KOPT-K1 (cell line): ENCODE measurements around the gene TBX2.
"Not testable (repeated sequence)": the region's sequence is repeated elsewhere in the genome, so short reads cannot be mapped to it uniquely, and the experiment has no call there.

Source experiments
- H3K27ac ChIP-seq: fragments of 200-600 bp; sonication (generic); 2 replicates; pipeline ENCODE4 v1.5.1; 2016; ENCODE audit warnings: antibody characterized with exemption, mild to moderate bottlenecking, low read depth, low read length; ENCODE audit not compliant: poor library complexity, severe bottlenecking
- H3K36me3 ChIP-seq: fragments of 200-600 bp; sonication (generic); 2 replicates; pipeline ENCODE4 v1.5.1; 2017; ENCODE audit warnings: antibody characterized with exemption, mild to moderate bottlenecking, low read length, moderate library complexity; ENCODE audit not compliant: insufficient read depth
- H3K9me3 ChIP-seq: fragments of 200-600 bp; sonication (generic); 2 replicates; pipeline ENCODE4 v1.5.1; 2017; ENCODE audit warnings: antibody characterized with exemption, low read length, mild to moderate bottlenecking; ENCODE audit not compliant: insufficient read depth, poor library complexity, severe bottlenecking

The TBX2 gene

GRCh38 chr17:61442136-61442775 lies 42.6 kb downstream of the TBX2 start:
- Histone ChIP-seq H3K36me3 (no peaks in the 10 kb centered on the region), H3K27ac (no peak overlapping the region), H3K9me3 (peaks cover 25% of the 10 kb centered on the region)

GRCh38 chr17:61442878-61443474 lies 43.3 kb downstream of the TBX2 start:
- no peak overlapping the region for H3K27ac ChIP-seq
- no peaks in the 10 kb centered on the region for H3K36me3 ChIP-seq
- peaks cover 17% of the 10 kb centered on the region for H3K9me3 ChIP-seq

- Histone ChIP-seq H3K36me3 (no peaks in the 10 kb centered on the region), H3K27ac (no peak overlapping the region), H3K9me3 (peaks cover 13% of the 10 kb centered on the region)
These were observed 43.8 kb downstream of the TBX2 start for GRCh38 chr17:61443475-61443882.

- H3K27ac ChIP-seq: no peak overlapping the region
- no peaks in the 10 kb centered on the region for H3K36me3 ChIP-seq
These were observed 44.4 kb downstream of the TBX2 start for GRCh38 chr17:61444075-61444474.

GRCh38 chr17:61444831-61445230 lies 45.2 kb downstream of the TBX2 start:
- H3K36me3 ChIP-seq: no peaks in the 10 kb centered on the region
- peaks cover 9% of the 10 kb centered on the region for H3K9me3 ChIP-seq
- no peak overlapping the region for H3K27ac ChIP-seq

More at GRCh38 chr17:61444075-61444474, 44.4 kb downstream of the TBX2 start:
- peaks cover 13% of the 10 kb centered on the region for H3K9me3 ChIP-seq

GRCh38 chr17:61447358-61447757 lies 47.7 kb downstream of the TBX2 start:
- H3K9me3 ChIP-seq: no peaks in the 10 kb centered on the region
- no peaks in the 10 kb centered on the region for H3K36me3 ChIP-seq
- H3K27ac ChIP-seq: no peak overlapping the region

- Histone ChIP-seq H3K9me3 (no peaks in the 10 kb centered on the region), H3K27ac (no peak overlapping the region), H3K36me3 (no peaks in the 10 kb centered on the region)
These were observed 48.4 kb downstream of the TBX2 start for GRCh38 chr17:61448042-61448441.

- H3K27ac ChIP-seq, H3K36me3 ChIP-seq: not testable (repeated sequence)
These were observed 49.5 kb downstream of the TBX2 start for GRCh38 chr17:61449140-61449539.

GRCh38 chr17:61449707-61450640 lies 50.3 kb downstream of the TBX2 start:
- Histone ChIP-seq H3K9me3 (no peaks in the 10 kb centered on the region), H3K27ac (no peak overlapping the region), H3K36me3 (no peaks in the 10 kb centered on the region)

More at GRCh38 chr17:61449140-61449539, 49.5 kb downstream of the TBX2 start:
- H3K9me3 ChIP-seq: not testable (repeated sequence)

- H3K27ac ChIP-seq: no peak overlapping the region
- no peaks in the 10 kb centered on the region for H3K9me3 ChIP-seq
- H3K36me3 ChIP-seq: no peaks in the 10 kb centered on the region
These were observed 51.2 kb downstream of the TBX2 start for GRCh38 chr17:61450641-61451537.

- Histone ChIP-seq H3K36me3 (no peaks in the 10 kb centered on the region), H3K9me3 (no peaks in the 10 kb centered on the region), H3K27ac (no peak overlapping the region)
These were observed 52.1 kb downstream of the TBX2 start for GRCh38 chr17:61451538-61452300.

GRCh38 chr17:61452301-61453290 lies 53.0 kb downstream of the TBX2 start, which contains the start of gene TBX4:
Gene TBX4, plus strand, starts transcription at chr17:61452422. Its CDS starts 4,069 bp downstream, at chr17:61456491.
- H3K36me3 ChIP-seq: no peaks in the 10 kb centered on the region
- H3K27ac ChIP-seq: no peak within 1 kb of the TSS
- no peaks in the 10 kb centered on the region for H3K9me3 ChIP-seq
